HG02852 (cell line): ENCODE data around the gene KRTAP1-3.
"Not testable (repeated sequence)": the region's sequence is repeated elsewhere in the genome, so short reads cannot be mapped to it uniquely, and the experiment has no call there.

Experiments
- ATAC-seq: cut with Tn5 transposase; IDR thresholded peaks from one replicate; pipeline ENCODE4 v1.9.1; 2021; ENCODE audit warnings: mild to moderate bottlenecking, moderate library complexity; ENCODE audit not compliant: unreplicated experiment

KRTAP1-3 gene

GRCh38 chr17:41055130-41055529 lies 20.5 kb upstream of the KRTAP1-3 start, which contains the start of gene KRTAP2-2:
KRTAP2-2 (minus strand) TSS chr17:41055230; CDS start chr17:41055211, 19 bp downstream.
- ATAC-seq, result not testable (repeated sequence)

- ATAC-seq, result not testable (repeated sequence)
Observed at GRCh38 chr17:41054556-41054955, 19.9 kb upstream of the KRTAP1-3 start.

- no peak for ATAC-seq
Observed at GRCh38 chr17:41054025-41054424, 19.4 kb upstream of the KRTAP1-3 start.

GRCh38 chr17:41052566-41052965 lies 17.9 kb upstream of the KRTAP1-3 start:
- no peak for ATAC-seq

- ATAC-seq, result no peak
Observed at GRCh38 chr17:41049110-41049509, 14.4 kb upstream of the KRTAP1-3 start.

- ATAC-seq, result no peak
Observed at GRCh38 chr17:41048441-41048840, 13.8 kb upstream of the KRTAP1-3 start.

GRCh38 chr17:41046735-41047465 lies 12.2 kb upstream of the KRTAP1-3 start, which contains the start of gene KRTAP2-1:
KRTAP2-1 (minus strand) TSS chr17:41047316; CDS start chr17:41047267, 49 bp downstream.
- ATAC-seq, result not testable (repeated sequence)

- ATAC-seq, result no peak
Observed at GRCh38 chr17:41042953-41043352, 8.3 kb upstream of the KRTAP1-3 start.

- not testable (repeated sequence) for ATAC-seq
Observed at GRCh38 chr17:41040783-41041571, 6.3 kb upstream of the KRTAP1-3 start, which contains the start of gene KRTAP1-1. KRTAP1-1 (minus strand) TSS chr17:41041450; CDS start chr17:41041397, 53 bp downstream.

GRCh38 chr17:41037853-41038350 lies 3.2 kb upstream of the KRTAP1-3 start:
- no peak for ATAC-seq

GRCh38 chr17:41029633-41030245 lies 4.9 kb downstream of the KRTAP1-3 start, which contains the start of gene KRTAP1-4:
KRTAP1-4 (minus strand) TSS chr17:41030195; CDS start chr17:41030078, 117 bp downstream.
- no peak for ATAC-seq

GRCh38 chr17:41026715-41027471 lies 7.8 kb downstream of the KRTAP1-3 start, which contains the start of gene KRTAP1-5:
KRTAP1-5 (minus strand) TSS chr17:41027208; CDS start chr17:41027155, 53 bp downstream.
- no peak for ATAC-seq

- ATAC-seq, result no peak
Observed at GRCh38 chr17:41024697-41025096, 10.0 kb downstream of the KRTAP1-3 start.

- no peak for ATAC-seq
Observed at GRCh38 chr17:41020336-41020735, 14.3 kb downstream of the KRTAP1-3 start.

GRCh38 chr17:41019415-41019814 lies 15.3 kb downstream of the KRTAP1-3 start:
- ATAC-seq, result no peak

GRCh38 chr17:41018541-41018940 lies 16.1 kb downstream of the KRTAP1-3 start:
- no peak for ATAC-seq

GRCh38 chr17:41016578-41017215 lies 18.0 kb downstream of the KRTAP1-3 start:
- ATAC-seq, result no peak

GRCh38 chr17:41015454-41015853 lies 19.2 kb downstream of the KRTAP1-3 start:
- ATAC-seq, result no peak

GRCh38 chr17:41013606-41014005 lies 21.1 kb downstream of the KRTAP1-3 start:
- ATAC-seq, result no peak

GRCh38 chr17:41013181-41013580 lies 21.5 kb downstream of the KRTAP1-3 start:
- ATAC-seq, result no peak
